Stimulated activated naive CD4-positive, alpha-beta T cell treated with Interleukin-2 at 50 U/mL for 16 hours (primary cell): ENCODE data around the gene ZNF180.
"Not testable (repeated sequence)": the region's sequence is repeated elsewhere in the genome, so short reads cannot be mapped to it uniquely, and the experiment has no call there.

Experiments
- DNase-seq: peaks from one replicate; lab custom pipeline; 2025; lab: John Stamatoyannopoulos, UW

The ZNF180 gene

DNA sequence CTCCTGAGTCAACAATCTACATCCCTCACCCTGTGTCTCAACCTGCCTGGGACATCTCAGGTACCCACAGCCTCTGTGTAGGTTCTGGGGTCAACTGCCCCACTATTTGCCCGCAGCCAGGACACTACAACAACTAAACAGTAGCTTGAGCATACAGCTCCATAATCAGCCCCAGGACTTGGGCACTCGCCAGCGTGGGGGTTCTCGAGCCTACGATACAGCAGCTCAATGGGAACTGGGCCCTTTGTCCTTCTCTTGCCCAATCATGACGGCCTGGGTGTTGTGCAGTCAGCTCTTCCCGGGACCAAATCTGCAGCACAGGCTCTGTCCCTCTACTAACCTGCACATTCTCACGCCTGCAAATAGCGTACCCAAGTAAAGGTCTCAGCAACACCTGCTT is 1.3 kb downstream of the ZNF180 start:
- DNase-seq, result no peak

GRCh38 chr19:44496711-44497110 is 3.6 kb downstream of the ZNF180 start:
- no peak for DNase-seq

- DNase-seq, result no peak
Observed at GRCh38 chr19:44476559-44477408, 23.5 kb downstream of the ZNF180 start.

DNA sequence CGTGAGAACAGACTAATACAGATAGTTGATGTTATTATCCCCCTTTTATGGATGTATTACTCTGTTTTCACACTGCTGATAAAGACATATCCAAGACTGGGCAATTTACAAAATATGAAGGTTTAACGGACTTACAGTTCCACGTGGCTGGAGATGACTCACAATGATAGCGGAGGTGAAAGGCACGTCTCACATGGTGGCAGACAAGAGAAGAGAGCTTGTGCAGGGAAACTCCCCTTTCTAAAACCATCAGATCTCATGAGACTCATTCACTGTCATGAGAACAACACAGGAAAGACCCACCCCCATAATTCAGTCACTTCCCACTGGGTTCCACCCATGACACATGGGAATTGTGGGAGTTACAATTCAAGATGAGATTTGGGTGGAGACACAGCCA is 31.6 kb downstream of the ZNF180 start:
- not testable (repeated sequence) for DNase-seq

DNA sequence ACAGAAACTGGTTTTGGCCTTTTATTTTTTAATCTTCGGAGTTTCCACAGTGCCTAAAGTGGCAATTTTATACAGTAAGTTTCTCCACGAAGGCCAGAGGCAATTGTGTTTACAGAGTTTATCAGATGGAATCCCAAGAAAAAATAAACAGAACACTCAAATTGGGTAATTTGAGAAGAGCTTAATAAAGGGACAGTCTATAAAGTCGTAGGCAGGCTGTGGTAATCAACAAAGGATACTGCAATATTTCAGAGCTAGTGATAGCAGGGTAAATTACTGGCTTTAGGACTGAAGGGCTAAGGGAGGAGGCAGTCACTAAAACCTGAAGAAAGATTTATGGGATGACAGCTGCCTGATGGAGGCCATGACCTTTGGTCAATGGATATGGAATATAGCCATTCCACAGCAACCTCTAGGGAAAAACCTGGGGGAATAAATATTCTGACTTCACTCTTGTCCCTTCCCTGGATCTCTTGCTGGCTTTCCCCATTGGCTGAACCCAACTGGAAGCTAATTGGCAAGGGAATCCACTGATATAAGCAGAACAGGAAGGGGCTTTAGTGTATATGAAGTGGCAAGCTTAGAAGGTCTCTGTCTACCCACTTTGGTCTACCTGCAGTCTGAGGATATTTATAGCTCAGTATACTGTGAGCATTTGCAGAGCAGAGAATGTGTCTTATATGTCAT is 37.6 kb downstream of the ZNF180 start:
- DNase-seq, result not testable (repeated sequence)

DNA sequence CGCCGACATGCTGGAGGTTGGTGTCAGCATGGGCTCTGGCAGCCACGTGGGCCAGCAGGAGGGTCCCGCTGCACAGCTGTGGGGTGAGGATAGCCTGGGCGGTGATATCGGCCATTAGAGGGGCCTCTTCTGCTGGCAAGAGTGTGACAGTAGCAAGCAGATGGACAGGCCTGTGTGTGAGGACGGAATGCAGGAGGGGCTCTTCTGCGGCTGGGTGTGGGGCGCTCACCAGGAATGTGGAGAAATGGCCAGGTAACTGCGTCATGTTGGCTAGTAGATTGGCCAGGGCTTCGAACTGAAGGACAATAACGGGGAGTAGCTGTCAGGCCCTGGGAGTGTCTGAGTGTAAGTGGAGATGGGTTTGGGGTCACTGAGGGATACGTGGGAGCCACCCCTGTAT is 44.3 kb downstream of the ZNF180 start:
- not testable (repeated sequence) for DNase-seq

DNA sequence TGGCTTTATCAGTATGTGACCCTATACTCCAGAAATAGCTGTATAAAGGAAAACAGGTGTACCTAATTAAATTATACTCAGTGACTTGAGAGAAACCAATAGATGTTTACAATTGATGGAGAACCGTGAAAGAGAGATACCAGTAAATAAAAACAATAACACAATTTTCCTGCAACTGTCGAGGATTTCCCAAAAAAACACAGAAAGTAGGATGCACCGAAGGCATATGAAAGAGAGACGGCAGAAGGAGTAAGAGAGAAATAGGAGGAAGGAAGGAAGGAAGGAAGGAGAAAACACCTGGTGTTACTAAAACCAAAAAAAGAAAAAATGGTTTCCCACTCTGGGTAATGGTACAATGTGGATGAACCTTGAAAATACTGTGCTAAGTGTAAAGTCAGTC is 45.2 kb downstream of the ZNF180 start:
- no peak for DNase-seq

DNA sequence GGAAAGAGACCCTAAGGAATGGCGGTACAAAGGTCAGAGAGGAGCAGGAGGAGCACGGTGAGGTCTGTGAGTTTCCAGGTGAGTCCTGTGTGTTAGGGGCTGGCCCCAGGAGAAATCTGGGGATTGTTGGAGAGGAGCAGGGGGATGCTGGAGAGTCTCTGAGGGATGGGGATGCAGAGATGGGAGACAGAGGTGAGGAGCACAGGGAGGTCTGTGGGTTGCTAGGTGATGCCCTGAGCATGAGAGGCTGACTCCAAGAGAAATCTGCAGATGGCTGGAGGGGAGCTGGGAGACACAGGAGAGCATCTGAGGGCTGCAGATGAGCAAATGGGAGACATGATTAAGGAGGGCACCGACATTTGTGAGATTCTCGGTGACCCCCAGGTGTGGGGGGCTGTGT is 48.0 kb downstream of the ZNF180 start:
- no peak for DNase-seq

DNA sequence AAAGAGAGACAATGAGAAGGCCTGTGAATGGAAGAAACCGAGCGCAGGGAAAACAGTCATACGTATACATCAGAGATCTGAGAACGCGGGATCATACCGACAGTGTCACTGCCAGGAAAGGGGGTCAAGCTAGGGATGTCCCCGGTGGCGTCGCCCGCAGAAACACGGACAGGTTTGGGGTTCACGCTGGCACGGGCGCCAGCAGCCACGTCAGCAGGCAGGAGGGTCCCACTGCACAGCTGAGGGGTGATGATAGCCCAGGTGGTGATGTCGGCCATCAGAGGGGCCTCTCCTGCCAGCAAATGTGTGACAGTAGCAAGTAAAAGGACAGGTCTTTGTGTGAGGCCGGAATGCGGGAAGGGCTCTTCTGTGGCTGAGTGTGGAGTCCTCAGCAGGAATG is 48.6 kb downstream of the ZNF180 start:
- no peak for DNase-seq

GRCh38 chr19:44447916-44448674 is 52.2 kb downstream of the ZNF180 start, which contains the start of gene ZNF229:
ZNF229 (minus strand) TSS chr19:44448472; CDS start chr19:44442847, 5,625 bp downstream.
- peak; percentile 47 for DNase-seq

DNA sequence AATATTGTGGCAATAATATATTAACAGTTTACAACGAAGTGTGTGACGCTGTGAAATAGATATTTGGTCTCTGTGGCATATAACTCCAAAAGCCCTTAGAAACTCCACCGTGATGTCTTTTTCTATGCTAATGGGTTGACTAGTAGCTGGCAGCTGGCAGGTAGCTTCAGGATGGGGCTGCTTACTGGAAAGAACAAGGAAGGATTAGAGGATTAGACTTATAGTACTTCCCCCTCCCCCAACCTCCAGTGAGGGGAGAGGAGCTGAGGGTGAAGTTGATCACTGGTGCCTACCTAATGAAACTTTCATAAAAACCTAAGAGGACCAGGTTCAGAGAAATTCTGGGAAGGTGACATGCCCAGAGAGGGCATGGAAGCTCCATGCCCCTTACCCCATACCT is 61.9 kb downstream of the ZNF180 start:
- DNase-seq, result no peak

GRCh38 chr19:44435441-44435840 is 64.9 kb downstream of the ZNF180 start:
- no peak for DNase-seq

DNA sequence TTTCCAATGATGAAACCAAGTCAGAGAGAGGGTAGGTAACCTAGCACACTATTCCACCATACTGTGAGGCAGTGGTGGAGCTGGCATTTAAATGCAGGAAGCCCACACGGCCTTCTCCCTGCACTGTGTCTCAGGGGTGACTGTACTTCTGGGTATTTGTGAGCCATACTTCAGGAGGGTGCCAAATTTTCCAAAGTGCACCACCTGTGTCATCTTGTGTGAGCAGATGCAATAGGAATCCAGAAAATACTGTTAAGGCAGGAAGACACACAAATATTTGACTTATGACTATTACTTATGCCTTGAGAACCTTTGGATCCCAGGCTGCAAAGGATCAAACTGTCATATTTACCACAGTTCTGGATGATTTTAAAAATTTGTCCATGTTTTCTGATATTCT is 69.4 kb downstream of the ZNF180 start:
- DNase-seq, result no peak
